ENCODE measurements around the gene HAUS1. TPM values are rescaled to one million over a fixed set of nuclear protein-coding genes. Genes with fewer than 3 reads are reported as not detected.
"Not testable (repeated sequence)": the region's sequence is repeated elsewhere in the genome, so short reads cannot be mapped to it uniquely, and the experiment has no call there.

Gene HAUS1
- total and polyA plus RNA-seq, 4 donors = 4.5 to 17.9 (median 6.5) TPM

GRCh38 chr18:46113751-46114150 is 9.6 kb downstream of the HAUS1 start (continued):
- TF ChIP-seq, protein P1, sequence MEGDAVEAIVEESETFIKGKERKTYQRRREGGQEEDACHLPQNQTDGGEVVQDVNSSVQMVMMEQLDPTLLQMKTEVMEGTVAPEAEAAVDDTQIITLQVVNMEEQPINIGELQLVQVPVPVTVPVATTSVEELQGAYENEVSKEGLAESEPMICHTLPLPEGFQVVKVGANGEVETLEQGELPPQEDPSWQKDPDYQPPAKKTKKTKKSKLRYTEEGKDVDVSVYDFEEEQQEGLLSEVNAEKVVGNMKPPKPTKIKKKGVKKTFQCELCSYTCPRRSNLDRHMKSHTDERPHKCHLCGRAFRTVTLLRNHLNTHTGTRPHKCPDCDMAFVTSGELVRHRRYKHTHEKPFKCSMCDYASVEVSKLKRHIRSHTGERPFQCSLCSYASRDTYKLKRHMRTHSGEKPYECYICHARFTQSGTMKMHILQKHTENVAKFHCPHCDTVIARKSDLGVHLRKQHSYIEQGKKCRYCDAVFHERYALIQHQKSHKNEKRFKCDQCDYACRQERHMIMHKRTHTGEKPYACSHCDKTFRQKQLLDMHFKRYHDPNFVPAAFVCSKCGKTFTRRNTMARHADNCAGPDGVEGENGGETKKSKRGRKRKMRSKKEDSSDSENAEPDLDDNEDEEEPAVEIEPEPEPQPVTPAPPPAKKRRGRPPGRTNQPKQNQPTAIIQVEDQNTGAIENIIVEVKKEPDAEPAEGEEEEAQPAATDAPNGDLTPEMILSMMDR (IDR thresholded peaks at IDR 0.05; ENCODE audit: low read depth, low read length, missing input control) = no peak
- TF ChIP-seq RXRA (IDR thresholded peaks at IDR 0.05) = no peak
- no peak for TF ChIP-seq TAF1 (conservative IDR thresholded peaks at IDR 0.05)
- no peak for TF ChIP-seq HNF4A (conservative IDR thresholded peaks at IDR 0.05)
- no peak for TF ChIP-seq MAX (IDR thresholded peaks at IDR 0.05)
- no peak for TF ChIP-seq NR2F2 (IDR thresholded peaks at IDR 0.05)

DNA sequence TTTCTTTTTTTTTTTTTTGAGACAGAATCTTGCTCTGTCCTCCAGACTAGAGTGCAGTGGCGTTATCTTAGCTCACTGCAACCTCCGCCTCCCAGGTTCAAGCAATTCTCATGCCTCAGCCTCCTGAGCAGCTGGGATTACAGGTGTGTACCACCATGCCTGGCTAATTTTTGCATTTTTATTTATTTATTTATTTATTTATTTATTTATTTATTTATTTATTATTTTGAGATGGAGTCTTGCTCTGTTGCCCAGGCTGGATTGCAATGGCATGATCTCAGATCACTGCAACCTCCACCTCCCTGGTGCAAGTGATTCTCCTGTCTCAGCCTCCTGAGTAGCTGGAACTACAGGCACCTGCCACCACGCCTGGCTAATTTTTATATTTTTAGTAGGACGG is 22.4 kb downstream of the HAUS1 start:
- not testable (repeated sequence) for H3K4me1 ChIP-seq (ENCODE audit: control insufficient read depth in 4 of 4, insufficient read depth in 4 of 4, low read length in 3 of 4); H3K4me3 ChIP-seq (ENCODE audit: low read depth in 1 of 3, low read length in 3 of 3); DNase-seq (ENCODE audit: low spot score); H3K27me3 ChIP-seq (ENCODE audit: control insufficient read depth in 4 of 4, insufficient read depth in 4 of 4, low read length in 3 of 4); H3K9ac ChIP-seq (ENCODE audit: low read depth in 1 of 2, low read length in 2 of 2); H3K9me3 ChIP-seq (ENCODE audit: control insufficient read depth in 4 of 4, low read length in 3 of 4); H3K27ac ChIP-seq (ENCODE audit: low read depth in 1 of 2, low read length in 2 of 2)
- H3K36me3 ChIP-seq (ENCODE audit: control insufficient read depth in 4 of 4, insufficient read depth in 3 of 4, low read depth in 1 of 4, low read length in 3 of 4) = peaks cover 4 to 32% (median 15%) of the 10 kb centered on the region in 4 donors
- WGBS = 98% methylated on average over 4 of the region's 4 CpGs

DNA sequence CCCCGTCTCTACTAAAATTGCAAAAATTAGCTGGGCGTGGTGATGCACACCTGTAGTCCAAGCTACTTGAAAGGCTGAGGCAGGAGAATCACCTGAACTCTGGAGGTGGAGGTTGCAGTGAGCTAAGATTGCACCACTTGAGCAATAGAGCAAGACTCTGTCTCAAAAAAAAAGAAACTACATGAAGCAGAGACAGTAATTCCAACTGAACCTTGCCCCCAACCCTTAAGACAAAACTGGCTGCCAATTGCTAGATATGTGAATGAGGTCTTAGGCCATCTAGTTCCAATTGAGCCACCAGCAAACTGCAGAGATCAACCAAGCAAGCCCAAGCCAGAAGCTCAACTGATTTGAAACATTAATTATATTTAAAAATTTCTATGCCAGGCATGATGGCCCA is 25.9 kb downstream of the HAUS1 start:
- Histone ChIP-seq H3K4me1 (ENCODE audit: control insufficient read depth in 4 of 4, insufficient read depth in 4 of 4, low read length in 3 of 4) (no peaks in the 10 kb centered on the region), H3K36me3 (ENCODE audit: control insufficient read depth in 4 of 4, insufficient read depth in 3 of 4, low read depth in 1 of 4, low read length in 3 of 4) (peaks cover 0 to 20% (median 9%) of the 10 kb centered on the region in 4 donors), H3K27me3 (ENCODE audit: control insufficient read depth in 4 of 4, insufficient read depth in 4 of 4, low read length in 3 of 4) (no peaks in the 10 kb centered on the region), H3K9me3 (ENCODE audit: control insufficient read depth in 4 of 4, low read length in 3 of 4) (no peaks in the 10 kb centered on the region), H3K27ac (ENCODE audit: low read depth in 1 of 2, low read length in 2 of 2) (no peak overlapping the region), H3K4me3 (ENCODE audit: low read depth in 1 of 3, low read length in 3 of 3) (no peak overlapping the region), H3K9ac (ENCODE audit: low read depth in 1 of 2, low read length in 2 of 2) (no peak overlapping the region)
- no peak for DNase-seq (ENCODE audit: low spot score)
- WGBS = 97% methylated on average over 2 of the region's 2 CpGs
- TF ChIP-seq JUND (IDR thresholded peaks at IDR 0.05) = no peak
- TF ChIP-seq, protein P2, sequence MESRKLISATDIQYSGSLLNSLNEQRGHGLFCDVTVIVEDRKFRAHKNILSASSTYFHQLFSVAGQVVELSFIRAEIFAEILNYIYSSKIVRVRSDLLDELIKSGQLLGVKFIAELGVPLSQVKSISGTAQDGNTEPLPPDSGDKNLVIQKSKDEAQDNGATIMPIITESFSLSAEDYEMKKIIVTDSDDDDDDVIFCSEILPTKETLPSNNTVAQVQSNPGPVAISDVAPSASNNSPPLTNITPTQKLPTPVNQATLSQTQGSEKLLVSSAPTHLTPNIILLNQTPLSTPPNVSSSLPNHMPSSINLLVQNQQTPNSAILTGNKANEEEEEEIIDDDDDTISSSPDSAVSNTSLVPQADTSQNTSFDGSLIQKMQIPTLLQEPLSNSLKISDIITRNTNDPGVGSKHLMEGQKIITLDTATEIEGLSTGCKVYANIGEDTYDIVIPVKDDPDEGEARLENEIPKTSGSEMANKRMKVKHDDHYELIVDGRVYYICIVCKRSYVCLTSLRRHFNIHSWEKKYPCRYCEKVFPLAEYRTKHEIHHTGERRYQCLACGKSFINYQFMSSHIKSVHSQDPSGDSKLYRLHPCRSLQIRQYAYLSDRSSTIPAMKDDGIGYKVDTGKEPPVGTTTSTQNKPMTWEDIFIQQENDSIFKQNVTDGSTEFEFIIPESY (IDR thresholded peaks at IDR 0.05) = no peak
- TF ChIP-seq FOXA2 (IDR thresholded peaks at IDR 0.05) = no peak
- no peak for TF ChIP-seq RXRA (IDR thresholded peaks at IDR 0.05)
- TF ChIP-seq EGR1 (IDR thresholded peaks at IDR 0.05; ENCODE audit: low read depth in 2 of 2) = no peak
- TF ChIP-seq FOXA1 (IDR thresholded peaks at IDR 0.05) = no peak
- no peak for TF ChIP-seq GABPA (IDR thresholded peaks at IDR 0.05 in 1 of 2, conservative IDR thresholded peaks at IDR 0.05 in 1 of 2)

GRCh38 chr18:46130549-46130948 is 26.4 kb downstream of the HAUS1 start:
- peaks cover 0 to 20% (median 9%) of the 10 kb centered on the region in 4 donors for H3K36me3 ChIP-seq (ENCODE audit: control insufficient read depth in 4 of 4, insufficient read depth in 3 of 4, low read depth in 1 of 4, low read length in 3 of 4)
- H3K27ac ChIP-seq (ENCODE audit: low read depth in 1 of 2, low read length in 2 of 2) = not testable (repeated sequence)
- WGBS = 98% methylated on average over 8 of the region's 8 CpGs

More at GRCh38 chr18:46130549-46130948, 26.4 kb downstream of the HAUS1 start:
- H3K27me3 ChIP-seq (ENCODE audit: control insufficient read depth in 4 of 4, insufficient read depth in 4 of 4, low read length in 3 of 4); DNase-seq (ENCODE audit: low spot score); H3K4me1 ChIP-seq (ENCODE audit: control insufficient read depth in 4 of 4, insufficient read depth in 4 of 4, low read length in 3 of 4); H3K9ac ChIP-seq (ENCODE audit: low read depth in 1 of 2, low read length in 2 of 2); H3K9me3 ChIP-seq (ENCODE audit: control insufficient read depth in 4 of 4, low read length in 3 of 4); H3K4me3 ChIP-seq (ENCODE audit: low read depth in 1 of 3, low read length in 3 of 3): not testable (repeated sequence)
